Dermis microvascular lymphatic vessel endothelial cell (primary cell): ENCODE results near the gene IQCE. TPM values are rescaled to one million over a fixed set of nuclear protein-coding genes. Genes with fewer than 3 reads are reported as not detected.
"Not testable (repeated sequence)": the region's sequence is repeated elsewhere in the genome, so short reads cannot be mapped to it uniquely, and the experiment has no call there.

Experiments used
- DNase-seq, 2 donors: peaks; one replicate each; pipeline versions ENCODE4 v3.0.0 to v3.0.0-alpha.2; 2010; ENCODE audit warnings: low read depth in 2 of 2
- total RNA-seq: library from RNA; depleted of rRNA; stranded (reverse); fragments of >200 nt; gene quantifications from 2 replicates; pipeline ENCODE4 v1.2.1, GENCODE V29; 2014

Gene IQCE
- total RNA-seq, 1 donor from 2014 or later: 5.9 TPM

- DNase-seq: no peak
Measured at GRCh38 chr7:2576742-2577491, 18.1 kb downstream of the IQCE start.

GRCh38 chr7:2577914-2578680 is 19.3 kb downstream of the IQCE start:
- no peak for DNase-seq

- no peak for DNase-seq
Measured at GRCh38 chr7:2580636-2581035, 21.9 kb downstream of the IQCE start.

GRCh38 chr7:2582006-2582735 is 23.4 kb downstream of the IQCE start:
- no peak for DNase-seq

GRCh38 chr7:2583798-2584580 is 25.2 kb downstream of the IQCE start:
- no peak for DNase-seq

- no peak for DNase-seq
Measured at GRCh38 chr7:2585446-2585845, 26.7 kb downstream of the IQCE start.

- no peak for DNase-seq
Measured at GRCh38 chr7:2586326-2587020, 27.7 kb downstream of the IQCE start.

- no peak for DNase-seq
Measured at GRCh38 chr7:2587134-2587533, 28.4 kb downstream of the IQCE start.

- no peak for DNase-seq
Measured at GRCh38 chr7:2587778-2588177, 29.0 kb downstream of the IQCE start.

- no peak for DNase-seq
Measured at GRCh38 chr7:2589341-2589740, 30.6 kb downstream of the IQCE start.

GRCh38 chr7:2589941-2590340 is 31.2 kb downstream of the IQCE start:
- not testable (repeated sequence) for DNase-seq

GRCh38 chr7:2592375-2592865 is 33.6 kb downstream of the IQCE start:
- no peak for DNase-seq

- no peak for DNase-seq
Measured at GRCh38 chr7:2593036-2593727, 34.4 kb downstream of the IQCE start.

GRCh38 chr7:2594599-2594998 is 35.8 kb downstream of the IQCE start:
- no peak for DNase-seq

GRCh38 chr7:2595258-2595860 is 36.6 kb downstream of the IQCE start:
- no peak for DNase-seq

- DNase-seq: no peak
Measured at GRCh38 chr7:2596464-2597272, 37.9 kb downstream of the IQCE start.

GRCh38 chr7:2597273-2597640 is 38.5 kb downstream of the IQCE start:
- DNase-seq: no peak

GRCh38 chr7:2598154-2598823 is 39.5 kb downstream of the IQCE start:
- no peak for DNase-seq
